ENCODE data around the gene MSRB3. TPM values are rescaled to one million over a fixed set of nuclear protein-coding genes. Genes with fewer than 3 reads are reported as not detected.

Gene MSRB3
- total RNA-seq: 1 to 10 TPM; 2.4 to 3.4 (median 3.1) TPM
- total RNA-seq (2013): 6.1 TPM

- peaks cover 33 to 44% of the 10 kb centered on the region in 2 donors for H3K27me3 Mint-ChIP-seq (ENCODE audit: low read depth in 2 of 2)
- intact Hi-C loops (cut with micrococcal nuclease): no loop called here
- Histone ChIP-seq H3K27ac (ENCODE audit: low read length) (no peak within 1 kb of the TSS), H3K4me3 (ENCODE audit: low read length) (peak within 1 kb of the TSS; percentile 62), H3K9me3 (ENCODE audit: control insufficient read depth, insufficient read depth, low read length) (no peaks in the 10 kb centered on the region), H3K27me3 (ENCODE audit: control insufficient read depth, insufficient read depth, low read length) (peaks cover 14% of the 10 kb centered on the region), H3K36me3 (ENCODE audit: control insufficient read depth, insufficient read depth, low read length) (no peaks in the 10 kb centered on the region), H3K4me1 (ENCODE audit: control insufficient read depth, insufficient read depth, low read length) (peaks cover 12% of the 10 kb centered on the region)
- H3K27ac Mint-ChIP-seq: no peak within 1 kb of the TSS
- H3K4me3 Mint-ChIP-seq: peak within 1 kb of the TSS; percentile 78
- no peaks in the 10 kb centered on the region for H3K36me3 Mint-ChIP-seq
- ATAC-seq: peak; percentile 47 to 72 (median 56)
- DNase-seq: peak in 1 of 2 donors; percentile 13
- H3K9me3 Mint-ChIP-seq: no peaks in the 10 kb centered on the region
- peaks cover 5 to 13% of the 10 kb centered on the region in 2 donors for H3K4me1 Mint-ChIP-seq
- TF ChIP-seq, protein P1, sequence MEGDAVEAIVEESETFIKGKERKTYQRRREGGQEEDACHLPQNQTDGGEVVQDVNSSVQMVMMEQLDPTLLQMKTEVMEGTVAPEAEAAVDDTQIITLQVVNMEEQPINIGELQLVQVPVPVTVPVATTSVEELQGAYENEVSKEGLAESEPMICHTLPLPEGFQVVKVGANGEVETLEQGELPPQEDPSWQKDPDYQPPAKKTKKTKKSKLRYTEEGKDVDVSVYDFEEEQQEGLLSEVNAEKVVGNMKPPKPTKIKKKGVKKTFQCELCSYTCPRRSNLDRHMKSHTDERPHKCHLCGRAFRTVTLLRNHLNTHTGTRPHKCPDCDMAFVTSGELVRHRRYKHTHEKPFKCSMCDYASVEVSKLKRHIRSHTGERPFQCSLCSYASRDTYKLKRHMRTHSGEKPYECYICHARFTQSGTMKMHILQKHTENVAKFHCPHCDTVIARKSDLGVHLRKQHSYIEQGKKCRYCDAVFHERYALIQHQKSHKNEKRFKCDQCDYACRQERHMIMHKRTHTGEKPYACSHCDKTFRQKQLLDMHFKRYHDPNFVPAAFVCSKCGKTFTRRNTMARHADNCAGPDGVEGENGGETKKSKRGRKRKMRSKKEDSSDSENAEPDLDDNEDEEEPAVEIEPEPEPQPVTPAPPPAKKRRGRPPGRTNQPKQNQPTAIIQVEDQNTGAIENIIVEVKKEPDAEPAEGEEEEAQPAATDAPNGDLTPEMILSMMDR (IDR thresholded peaks at IDR 0.05): no peak
- under 1% methylated on average over 84 of the region's 85 CpGs for WGBS (ENCODE audit: insufficient coverage)
These were observed at the start of gene MSRB3 for GRCh38 chr12:65278576-65279368. MSRB3 (plus strand) TSS chr12:65278683; CDS start chr12:65308580, 29,897 bp downstream.

DNA sequence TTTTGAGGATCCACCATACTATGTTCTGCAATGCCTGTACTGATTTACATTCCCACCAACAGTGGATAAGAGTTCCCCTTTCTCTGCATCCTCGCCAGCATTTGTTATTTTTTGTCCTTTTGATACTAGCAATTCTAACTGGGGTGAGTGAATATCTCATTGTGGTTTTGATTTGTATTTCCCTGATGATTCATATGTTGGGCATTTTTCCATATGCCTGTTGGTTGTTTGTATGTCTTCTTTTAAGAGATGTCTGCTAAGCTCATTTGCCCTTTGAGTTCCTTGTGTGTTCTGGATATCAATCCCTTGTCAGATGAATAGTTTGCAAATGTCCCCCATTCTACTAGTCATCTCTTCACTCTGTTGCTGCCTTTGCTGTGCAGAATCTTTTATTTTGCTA, 49.0 kb upstream of the MSRB3 start:
- DNase-seq: no peak
- H3K4me1 ChIP-seq (ENCODE audit: control insufficient read depth, insufficient read depth, low read length): no peaks in the 10 kb centered on the region
- Mint-ChIP-seq H3K4me1 (peaks cover 33 to 45% of the 10 kb centered on the region in 2 donors), H3K27ac (no peak overlapping the region), H3K36me3 (peaks cover 31% of the 10 kb centered on the region), H3K27me3 (ENCODE audit: low read depth in 2 of 2) (no peaks in the 10 kb centered on the region), H3K4me3 (no peak overlapping the region), H3K9me3 (peaks cover 6 to 13% of the 10 kb centered on the region in 2 donors)
- TF ChIP-seq, protein P1 (IDR thresholded peaks at IDR 0.05): no peak
- H3K9me3 ChIP-seq (ENCODE audit: control insufficient read depth, insufficient read depth, low read length): no peaks in the 10 kb centered on the region
- H3K36me3 ChIP-seq (ENCODE audit: control insufficient read depth, insufficient read depth, low read length): peaks cover 8% of the 10 kb centered on the region
- no peak for ATAC-seq
- intact Hi-C loops (cut with micrococcal nuclease): no loop called here
- no CpG with 5 or more reads among the region's 1 CpG for WGBS (ENCODE audit: insufficient coverage)
- H3K27ac ChIP-seq (ENCODE audit: low read length): no peak overlapping the region
- H3K4me3 ChIP-seq (ENCODE audit: low read length): no peak overlapping the region
- H3K27me3 ChIP-seq (ENCODE audit: control insufficient read depth, insufficient read depth, low read length): no peaks in the 10 kb centered on the region

GRCh38 chr12:65232476-65233077, 45.9 kb upstream of the MSRB3 start:
- no peak overlapping the region for H3K27ac ChIP-seq (ENCODE audit: low read length)
- H3K36me3 ChIP-seq (ENCODE audit: control insufficient read depth, insufficient read depth, low read length): peaks cover 8% of the 10 kb centered on the region
- peaks cover 14 to 20% of the 10 kb centered on the region in 2 donors for H3K4me1 Mint-ChIP-seq
- intact Hi-C loops (cut with micrococcal nuclease): loop anchor here (1.0 to 5.0 kb wide), 4 partner anchors 65 to 436 kb away; partner anchors contain the start of genes LEMD3 and WIF1
- WGBS (ENCODE audit: insufficient coverage): no CpG with 5 or more reads among the region's 3 CpGs
- H3K4me3 ChIP-seq (ENCODE audit: low read length): no peak overlapping the region
- DNase-seq (peak in 1 of 2 donors; percentile 52), ATAC-seq (peak in 2 of 3 donors; percentile 57 to 58)
- no peak overlapping the region for H3K4me3 Mint-ChIP-seq
- peaks cover 6 to 8% of the 10 kb centered on the region in 2 donors for H3K9me3 Mint-ChIP-seq
- H3K4me1 ChIP-seq (ENCODE audit: control insufficient read depth, insufficient read depth, low read length): no peaks in the 10 kb centered on the region
- peaks cover 23% of the 10 kb centered on the region for H3K36me3 Mint-ChIP-seq
- no peaks in the 10 kb centered on the region for H3K9me3 ChIP-seq (ENCODE audit: control insufficient read depth, insufficient read depth, low read length)
- no peaks in the 10 kb centered on the region for H3K27me3 Mint-ChIP-seq (ENCODE audit: low read depth in 2 of 2)
- H3K27me3 ChIP-seq (ENCODE audit: control insufficient read depth, insufficient read depth, low read length): no peaks in the 10 kb centered on the region
- TF ChIP-seq, protein P1 (IDR thresholded peaks at IDR 0.05): peak; percentile 77
- peak overlapping the region; percentile 59 to 65 for H3K27ac Mint-ChIP-seq

Measured in natural killer cell (primary cell).